GM12875 (cell line): Measurements from ENCODE around the gene FAM193B.

ENCODE experiments used
- H3K4me3 ChIP-seq: one replicate; pipeline ENCODE4 v1.5.1; 2011; ENCODE audit warnings: low read depth, low read length, control low read depth
- TF ChIP-seq, protein P1 (sequence below): IDR thresholded peaks from 2 replicates; pipeline ENCODE4 v1.5.1; 2011; ENCODE audit warnings: low read depth, mild to moderate bottlenecking, control low read depth, inconsistent platforms, low read length, moderate library complexity, borderline replicate concordance; ENCODE audit not compliant: insufficient read depth

FAM193B gene

GRCh38 chr5:177483994-177484901, 70.1 kb downstream of the FAM193B start:
- no peak overlapping the region for H3K4me3 ChIP-seq
- TF ChIP-seq, protein P1, sequence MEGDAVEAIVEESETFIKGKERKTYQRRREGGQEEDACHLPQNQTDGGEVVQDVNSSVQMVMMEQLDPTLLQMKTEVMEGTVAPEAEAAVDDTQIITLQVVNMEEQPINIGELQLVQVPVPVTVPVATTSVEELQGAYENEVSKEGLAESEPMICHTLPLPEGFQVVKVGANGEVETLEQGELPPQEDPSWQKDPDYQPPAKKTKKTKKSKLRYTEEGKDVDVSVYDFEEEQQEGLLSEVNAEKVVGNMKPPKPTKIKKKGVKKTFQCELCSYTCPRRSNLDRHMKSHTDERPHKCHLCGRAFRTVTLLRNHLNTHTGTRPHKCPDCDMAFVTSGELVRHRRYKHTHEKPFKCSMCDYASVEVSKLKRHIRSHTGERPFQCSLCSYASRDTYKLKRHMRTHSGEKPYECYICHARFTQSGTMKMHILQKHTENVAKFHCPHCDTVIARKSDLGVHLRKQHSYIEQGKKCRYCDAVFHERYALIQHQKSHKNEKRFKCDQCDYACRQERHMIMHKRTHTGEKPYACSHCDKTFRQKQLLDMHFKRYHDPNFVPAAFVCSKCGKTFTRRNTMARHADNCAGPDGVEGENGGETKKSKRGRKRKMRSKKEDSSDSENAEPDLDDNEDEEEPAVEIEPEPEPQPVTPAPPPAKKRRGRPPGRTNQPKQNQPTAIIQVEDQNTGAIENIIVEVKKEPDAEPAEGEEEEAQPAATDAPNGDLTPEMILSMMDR: no peak

GRCh38 chr5:177483042-177483441, 71.3 kb downstream of the FAM193B start:
- no peak overlapping the region for H3K4me3 ChIP-seq

DNA sequence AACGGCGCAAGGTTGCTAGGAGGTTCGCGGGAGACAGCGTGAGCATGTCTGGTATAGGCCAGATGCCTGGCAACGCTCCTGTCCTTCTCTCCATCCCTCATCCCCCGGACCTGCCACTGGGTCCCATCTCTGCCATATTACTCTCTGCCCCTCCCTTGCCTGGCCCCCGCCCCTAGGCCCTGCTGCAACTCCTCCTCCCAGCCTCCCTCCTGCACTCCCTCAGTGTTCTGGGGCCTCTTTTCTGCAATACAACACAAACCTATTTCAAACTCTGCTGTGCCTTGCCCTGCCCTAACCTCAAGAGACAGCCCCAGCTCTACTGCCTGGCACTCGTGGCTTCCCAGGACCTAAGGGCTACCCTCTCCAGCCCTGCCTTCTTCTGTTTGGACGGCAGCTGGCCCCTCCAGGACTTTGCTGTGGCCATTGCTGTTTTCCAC, 72.0 kb downstream of the FAM193B start:
- TF ChIP-seq, protein P1: no peak
- H3K4me3 ChIP-seq: no peak overlapping the region

More at GRCh38 chr5:177483042-177483441, 71.3 kb downstream of the FAM193B start:
- TF ChIP-seq, protein P1: no peak

GRCh38 chr5:177479774-177480173, 74.6 kb downstream of the FAM193B start:
- H3K4me3 ChIP-seq: no peak overlapping the region
- TF ChIP-seq, protein P1: no peak

DNA sequence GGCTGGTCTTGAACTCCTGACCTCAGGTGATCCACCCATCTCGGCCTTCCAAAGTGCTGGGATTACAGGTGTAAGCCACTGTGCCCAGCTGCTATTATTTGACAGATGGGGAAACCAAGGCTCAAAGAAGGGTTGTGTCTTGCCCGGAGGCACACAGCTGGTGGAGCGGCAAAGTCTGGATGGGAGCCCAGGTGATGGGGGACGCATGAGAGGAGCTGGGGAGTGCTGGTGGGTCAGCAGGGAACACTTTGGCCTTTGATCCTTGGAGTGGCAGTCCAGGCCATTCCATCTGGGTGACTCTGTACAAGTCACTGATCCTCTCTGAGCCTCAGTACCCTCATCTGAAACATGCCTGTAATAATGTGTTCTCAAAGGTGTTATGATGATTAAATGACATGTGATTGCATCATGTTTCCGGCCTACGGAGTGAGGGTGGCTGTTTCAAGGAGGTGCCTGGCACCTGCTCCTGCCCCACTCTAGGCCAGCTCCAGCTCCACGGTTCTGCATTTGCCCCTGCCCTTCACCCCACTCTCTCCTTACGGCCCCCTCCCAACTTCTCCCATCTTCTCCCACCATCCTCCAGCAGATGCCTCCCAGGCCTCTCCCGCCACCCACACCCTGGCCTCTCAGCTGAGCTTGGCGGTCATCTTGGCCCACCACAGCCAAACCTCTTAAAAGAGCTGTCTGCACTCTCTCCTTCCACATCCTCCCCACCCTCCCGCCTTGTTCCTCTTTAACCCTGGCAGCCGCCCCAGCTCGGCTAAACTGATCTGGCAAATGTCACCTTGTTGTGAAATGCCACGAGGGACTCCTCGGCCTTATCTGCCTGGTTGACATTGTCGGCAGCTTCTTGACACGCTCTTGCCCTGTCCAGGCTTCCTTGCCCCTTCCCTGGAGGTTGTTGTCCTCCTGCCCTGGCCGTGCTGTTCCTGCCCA, 75.4 kb downstream of the FAM193B start:
- no peak overlapping the region for H3K4me3 ChIP-seq
- TF ChIP-seq, protein P1: no peak

- H3K4me3 ChIP-seq: no peak overlapping the region
- TF ChIP-seq, protein P1: no peak
These were observed 76.5 kb downstream of the FAM193B start for GRCh38 chr5:177477701-177478477.
